ENCODE results near the gene SEC61G.

SEC61G gene

DNA sequence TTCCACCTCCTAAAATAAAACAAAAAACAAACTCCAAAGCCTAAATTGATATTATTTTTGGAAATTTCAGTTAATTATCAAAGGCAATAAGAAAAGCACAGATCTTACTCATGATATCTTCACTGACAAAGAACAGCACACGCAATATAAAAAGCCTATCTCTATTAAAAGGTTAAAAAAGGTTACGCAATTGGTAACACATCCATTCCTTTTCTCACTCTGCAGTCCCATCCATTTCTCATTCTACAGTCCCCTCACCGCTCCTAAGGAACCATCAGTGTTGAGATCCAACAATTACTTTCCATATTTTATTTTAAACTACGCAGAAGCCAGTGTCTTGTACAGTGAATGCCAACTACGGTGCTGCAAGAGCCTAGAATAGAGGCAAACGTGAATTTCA lies 1.3 kb downstream of the SEC61G start:
- DNase-seq: no peak

DNA sequence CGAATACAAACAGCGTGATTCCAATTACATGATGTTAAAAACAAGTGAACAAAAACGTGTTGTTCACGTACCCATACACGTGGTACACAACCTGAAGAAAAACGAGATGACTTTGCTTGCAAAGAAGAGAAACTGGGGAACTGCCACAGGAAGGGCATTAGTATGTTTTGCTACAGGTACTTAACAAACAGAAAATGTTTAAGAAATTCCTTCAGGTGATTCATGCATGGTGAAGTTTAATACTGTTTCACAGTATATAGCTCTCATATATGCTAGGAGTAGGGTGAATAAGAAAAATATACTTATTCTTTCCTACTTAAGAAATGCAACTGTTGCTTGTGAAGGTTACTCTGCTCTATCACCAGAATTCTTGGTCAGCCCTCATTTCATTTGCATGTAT lies 9.8 kb downstream of the SEC61G start:
- DNase-seq: no peak

- DNase-seq: no peak
These were observed 11.8 kb downstream of the SEC61G start for GRCh38 chr7:54747234-54747633.

DNA sequence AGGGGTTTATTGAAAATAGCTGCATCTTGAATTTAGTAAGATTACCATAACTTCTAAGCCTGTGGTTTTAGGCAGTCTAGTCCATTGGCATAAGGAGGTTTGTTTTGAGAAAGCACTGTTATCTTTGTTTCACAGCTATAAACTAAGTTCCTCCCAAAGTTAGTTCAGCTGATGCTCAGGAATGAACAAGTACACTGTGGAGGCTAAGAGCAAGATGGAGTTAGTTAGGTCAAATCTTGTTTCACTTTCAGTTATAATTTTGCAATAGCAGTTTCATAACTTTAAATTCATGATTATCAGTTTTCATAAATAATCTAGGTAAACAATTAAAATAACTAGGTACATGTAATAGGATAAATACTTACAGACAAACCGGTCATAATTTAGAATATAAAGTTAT lies 15.4 kb downstream of the SEC61G start:
- no peak for DNase-seq

DNA sequence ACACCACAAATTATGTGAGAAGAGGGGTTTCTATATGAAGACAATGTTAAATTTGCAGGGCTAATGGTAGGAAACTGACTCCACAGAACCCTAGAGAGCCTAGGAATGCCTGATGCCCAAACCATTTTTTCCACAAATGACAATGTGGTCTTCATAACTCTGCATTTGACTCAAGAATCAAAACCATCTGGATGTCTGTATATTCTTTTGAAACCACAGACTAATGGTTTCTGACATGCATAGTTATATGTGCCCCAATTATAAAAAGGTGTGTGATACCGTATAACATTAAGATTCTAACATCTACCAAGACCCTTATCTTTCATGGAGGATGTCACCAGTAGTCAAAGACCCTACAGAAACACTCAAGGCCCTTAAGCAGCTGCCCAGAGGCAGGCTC lies 20.3 kb downstream of the SEC61G start:
- DNase-seq: no peak

- DNase-seq: no peak
These were observed 29.9 kb downstream of the SEC61G start for GRCh38 chr7:54729107-54729506.

- DNase-seq: no peak
These were observed 30.6 kb downstream of the SEC61G start for GRCh38 chr7:54728411-54728810.

- DNase-seq: no peak
These were observed 33.8 kb downstream of the SEC61G start for GRCh38 chr7:54725255-54725654.

GRCh38 chr7:54722502-54722901 lies 36.5 kb downstream of the SEC61G start:
- DNase-seq: no peak

DNA sequence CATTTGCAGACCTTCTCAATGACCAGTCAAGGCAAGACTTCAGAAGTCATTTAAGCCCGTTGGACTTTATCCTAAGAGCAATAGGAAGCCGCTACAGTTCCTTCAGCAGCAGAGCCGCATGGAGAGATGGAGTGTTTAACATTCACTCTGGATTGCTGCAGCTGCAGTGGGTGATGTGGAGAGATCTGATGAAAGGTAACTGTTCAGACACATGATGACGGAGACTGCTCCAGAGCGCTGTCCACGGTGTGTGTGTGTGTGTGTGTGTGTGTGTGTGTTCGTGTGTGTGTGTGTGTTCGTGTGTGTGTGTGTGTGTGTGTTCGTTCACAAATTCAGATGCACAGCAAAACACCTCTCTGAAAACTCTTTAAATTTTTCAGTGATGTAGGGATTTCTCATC lies 37.0 kb downstream of the SEC61G start:
- DNase-seq: no peak

DNA sequence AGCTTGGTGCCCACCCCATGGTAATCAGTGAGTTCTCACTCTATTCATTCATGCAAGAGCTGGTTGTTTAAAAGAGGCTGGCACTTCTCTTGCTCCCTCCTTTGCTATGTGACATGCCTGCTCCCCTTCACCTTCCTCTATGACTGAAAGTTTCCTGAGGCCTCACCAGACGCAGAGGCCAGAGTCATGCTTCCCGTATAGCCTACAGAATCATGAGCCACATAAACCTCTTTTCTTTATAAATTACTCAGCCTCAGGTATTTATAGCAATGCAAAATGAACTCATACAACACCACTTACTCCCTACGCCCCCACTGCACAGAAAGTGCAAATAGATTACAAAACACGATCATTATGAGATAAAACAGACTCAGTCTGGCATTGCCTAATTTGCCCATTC lies 39.0 kb downstream of the SEC61G start:
- DNase-seq: no peak

DNA sequence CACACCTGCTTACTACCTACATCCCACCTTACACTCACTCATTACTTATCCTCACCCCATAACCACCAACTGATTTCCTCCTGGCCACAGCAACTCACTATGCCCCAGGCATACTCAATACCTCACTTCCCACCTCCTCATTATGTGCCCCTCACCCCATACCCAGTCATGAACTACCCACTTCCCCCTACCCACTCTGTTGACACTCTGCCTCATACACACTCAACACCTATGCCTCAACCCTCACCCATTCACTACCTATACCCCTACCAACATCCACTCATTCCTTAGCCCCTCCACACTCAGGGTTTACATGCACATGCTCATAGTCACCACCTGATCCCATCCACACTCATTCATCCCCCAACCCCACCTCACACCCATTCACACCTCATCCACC lies 39.6 kb downstream of the SEC61G start:
- no peak for DNase-seq

DNA sequence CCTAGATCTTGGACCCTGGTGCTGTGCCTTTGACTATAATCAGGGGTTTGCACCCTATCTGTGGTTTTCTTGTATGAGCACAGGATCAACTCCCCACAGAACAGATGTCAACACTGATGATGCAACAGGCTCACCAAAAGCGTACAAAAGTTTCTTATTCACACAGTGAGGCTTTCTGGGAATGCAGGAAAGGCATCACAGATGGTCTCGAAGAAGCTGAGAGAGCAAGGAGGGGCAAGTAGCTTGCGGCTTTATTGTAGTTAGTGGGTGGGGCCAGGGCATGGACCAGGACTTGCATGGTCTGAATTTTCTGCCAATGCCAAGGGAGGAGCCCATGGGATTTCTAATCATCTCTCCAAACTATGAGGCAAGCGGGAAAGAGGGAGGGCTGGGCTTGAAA lies 46.2 kb downstream of the SEC61G start:
- DNase-seq: no peak

- no peak for DNase-seq
These were observed 47.0 kb downstream of the SEC61G start for GRCh38 chr7:54711900-54712595.

DNA sequence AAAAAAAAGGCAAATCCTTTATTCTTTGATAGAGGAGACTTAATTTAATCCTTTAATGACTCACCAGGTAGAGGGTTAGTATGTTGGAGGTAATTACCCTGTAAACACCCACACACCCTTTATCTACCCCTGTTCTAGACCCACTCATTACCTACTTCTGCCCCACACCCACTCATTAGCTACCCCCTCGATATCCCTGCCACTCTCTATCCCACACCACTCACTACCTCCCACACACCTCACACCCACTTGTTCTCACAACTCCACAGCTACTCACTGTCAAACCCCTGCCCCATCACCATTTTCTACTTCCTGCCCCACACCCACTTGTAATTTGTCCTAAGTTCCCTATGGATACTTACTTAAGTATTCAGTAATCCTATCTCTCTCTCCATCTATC lies 49.7 kb downstream of the SEC61G start:
- no peak for DNase-seq

DNA sequence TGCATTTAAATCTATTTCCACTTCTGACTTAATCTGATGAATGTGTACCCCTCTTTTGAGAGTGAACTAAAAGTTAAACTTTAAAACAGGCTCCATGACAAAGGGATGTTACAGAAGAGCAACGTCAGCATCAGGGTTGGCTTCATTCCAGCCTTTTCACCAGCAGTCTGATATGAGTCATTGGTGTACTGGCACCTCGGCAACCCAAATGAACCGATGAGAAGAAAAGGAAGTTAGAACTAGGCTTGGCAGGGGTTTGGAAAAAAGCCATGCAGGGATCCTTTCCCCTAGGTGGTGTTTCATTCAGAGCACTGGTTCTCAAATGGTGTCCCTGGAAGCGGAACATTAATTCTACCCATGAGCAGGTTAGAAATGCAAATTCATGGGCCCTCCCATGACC lies 53.6 kb downstream of the SEC61G start:
- DNase-seq: no peak

DNA sequence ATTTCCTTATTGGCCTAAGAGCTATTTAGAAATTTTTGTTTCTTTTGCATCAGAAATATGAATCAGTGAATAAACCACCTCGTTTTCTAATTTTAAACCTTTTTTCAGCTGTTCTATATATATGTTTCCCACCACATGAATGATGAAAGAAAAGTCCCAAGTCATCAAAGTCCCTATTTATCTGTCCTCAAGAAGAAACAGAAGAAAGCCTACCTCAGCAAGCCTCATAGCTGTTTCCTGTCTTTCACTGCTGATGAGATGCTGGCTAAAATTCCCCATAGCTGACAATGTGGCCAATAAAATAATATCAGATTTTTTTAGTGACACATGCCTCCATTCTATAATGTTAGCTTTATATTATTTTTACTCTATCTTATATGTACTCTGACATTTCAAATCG lies 54.2 kb downstream of the SEC61G start:
- no peak for DNase-seq
